K562 (cell line): ENCODE measurements around the gene RPE65. TPM values are rescaled to one million over a fixed set of nuclear protein-coding genes. Genes with fewer than 3 reads are reported as not detected.
A peak's percentile ranks its signal among the peaks of the same experiment; 100 is the strongest.

ENCODE experiments used
- BCOR ChIP-seq: fragments of 450-650 bp; IDR thresholded peaks from 2 replicates; pipeline ENCODE4 v1.6.1; 2016
- CBX3 ChIP-seq, 2 experiments: IDR thresholded peaks; 1 replicate in 1 of 2; 2 replicates in 1 of 2; pipeline ENCODE4 v1.6.1; 2012; ENCODE audit warnings: inconsistent platforms in 2 of 2, low read length in 2 of 2, borderline replicate concordance in 1 of 2, control low read depth in 1 of 2
- CHAMP1 ChIP-seq: fragments of 450-650 bp; IDR thresholded peaks from 2 replicates; pipeline ENCODE4 v1.6.1; 2016; ENCODE audit warnings: mild to moderate bottlenecking
- CREM ChIP-seq: IDR thresholded peaks from 2 replicates; pipeline ENCODE4 v1.6.1; 2014; ENCODE audit warnings: antibody characterized with exemption, low read depth
- ETS1 ChIP-seq: conservative IDR thresholded peaks from 2 replicates; pipeline ENCODE4 v1.6.1; 2011; ENCODE audit warnings: low read depth, mild to moderate bottlenecking, low read length; ENCODE audit not compliant: control insufficient read depth
- EWSR1 ChIP-seq: fragments of 450-650 bp; IDR thresholded peaks from 2 replicates; pipeline ENCODE4 v1.6.1; 2018; ENCODE audit warnings: borderline replicate concordance, mild to moderate bottlenecking, low read depth, moderate library complexity; ENCODE audit not compliant: partially characterized antibody
- KDM5B ChIP-seq: fragments of 200-600 bp; sonication (generic); IDR thresholded peaks from 2 replicates; pipeline ENCODE4 v1.6.1; 2012; ENCODE audit warnings: low read depth, mild to moderate bottlenecking, moderate library complexity, low read length, control low read depth, inconsistent platforms; ENCODE audit not compliant: insufficient replicate concordance
- MYC ChIP-seq, 2 experiments: fragments of 250-450 bp in 1 of 2; sonication (Bioruptor Pico) in 1 of 2; IDR thresholded peaks; 2 replicates each; pipeline versions ENCODE4 v1.5.1 to v1.6.1; 2012 to 2021; ENCODE audit warnings: low read depth in 2 of 2, borderline replicate concordance in 1 of 2, improper control_type of control experiment in 1 of 2, low read length in 1 of 2, mild to moderate bottlenecking in 1 of 2, moderate library complexity in 1 of 2
- PURB ChIP-seq: sonication (generic); formaldehyde crosslinking; IDR thresholded peaks from 2 replicates; pipeline ENCODE4 v1.9.0; 2021; ENCODE audit warnings: low read depth, mild to moderate bottlenecking, missing genetic modification reagents
- SAP30 ChIP-seq: fragments of 200-600 bp; sonication (generic); IDR thresholded peaks from 2 replicates; pipeline ENCODE4 v1.6.1; 2012; ENCODE audit warnings: borderline replicate concordance, low read depth, mild to moderate bottlenecking, moderate library complexity, low read length, control low read depth, inconsistent platforms; ENCODE audit not compliant: insufficient read depth, poor library complexity, severe bottlenecking
- SIN3B ChIP-seq: fragments of 450-650 bp; IDR thresholded peaks from 2 replicates; pipeline ENCODE4 v1.6.1; 2017; ENCODE audit warnings: low read depth, mild to moderate bottlenecking, moderate library complexity
- SRF ChIP-seq, 2 experiments: fragments of 250-450, 450-650 bp in 1 of 2; sonication (Bioruptor Pico) in 1 of 2; sonication (generic) in 1 of 2; formaldehyde crosslinking; IDR thresholded peaks; 2 replicates each; pipeline versions ENCODE4 v1.5.0 to v1.5.1; 2020 to 2022; ENCODE audit warnings: mild to moderate bottlenecking in 1 of 2, missing genetic modification reagents in 1 of 2
- SRSF1 ChIP-seq: fragments of 200-400 bp; formaldehyde crosslinking; IDR thresholded peaks from 2 replicates; pipeline ENCODE4 v1.6.1; 2017; ENCODE audit warnings: mild to moderate bottlenecking, low read depth, low read length, moderate library complexity
- TAF1 ChIP-seq: IDR thresholded peaks from 2 replicates; pipeline ENCODE4 v1.6.1; 2011; ENCODE audit warnings: mild to moderate bottlenecking, low read length, moderate library complexity; ENCODE audit not compliant: insufficient read depth, control insufficient read depth, severe bottlenecking; ENCODE audit errors: extremely low read depth
- TCF3 ChIP-seq: sonication (generic); formaldehyde crosslinking; IDR thresholded peaks from 2 replicates; pipeline ENCODE4 v1.4.0; 2020; ENCODE audit warnings: mild to moderate bottlenecking, missing genetic modification reagents
- TCF7L2 ChIP-seq: fragments of 150-350 bp; IDR thresholded peaks from 2 replicates; pipeline ENCODE4 v1.6.1; 2016; ENCODE audit warnings: low read depth, mild to moderate bottlenecking, low read length, moderate library complexity
- ZNF280A ChIP-seq: fragments of 450-650 bp; IDR thresholded peaks from 2 replicates; pipeline ENCODE4 v1.6.1; 2018; ENCODE audit warnings: mild to moderate bottlenecking, low read depth; ENCODE audit not compliant: partially characterized antibody
- ZNF431 ChIP-seq: sonication (generic); formaldehyde crosslinking; IDR thresholded peaks from 2 replicates; pipeline ENCODE4 v1.8.0; 2022; ENCODE audit warnings: mild to moderate bottlenecking, missing genetic modification reagents
- ZNF436 ChIP-seq: fragments of 250-450, 450-650 bp; sonication (Bioruptor Pico); formaldehyde crosslinking; IDR thresholded peaks from 2 replicates; pipeline ENCODE4 v1.7.0; 2020; ENCODE audit warnings: mild to moderate bottlenecking
- polyA plus RNA-seq, 8 experiments: library from polyadenylated mRNA; depleted of rRNA in 4 of 8; stranded (reverse) in 5 of 8; unstranded in 3 of 8; fragments of >200 nt; fragmentation: Nextera tagmentation in 2 of 8; fragmentation: Illumina TruSeq in 1 of 8; extraction: Ambion mirVana in 2 of 8; extraction: Trizol in 1 of 8; gene quantifications; 2 replicates each; pipeline versions ENCODE4 v1.2.1 to v1.2.3, GENCODE V29; 2011 to 2014; ENCODE audit warnings: inconsistent platforms in 1 of 8, missing spikeins in 1 of 8
- total RNA-seq, 7 experiments: library from RNA; depleted of rRNA in 6 of 7; stranded (reverse); fragments of >200 nt in 6 of 7; fragmentation: Illumina TruSeq in 2 of 7; extraction: Trizol in 2 of 7; gene quantifications; 2 replicates each; pipeline versions ENCODE4 v1.2.1 to v1.2.3, GENCODE V29; 2011 to 2021; ENCODE audit warnings: low replicate concordance in 1 of 7

Gene RPE65
- total and polyA plus RNA-seq, 9 of the 15 experiments (the other 6 are each of a cell fraction or from before 2014, with no cell fraction given): 0.14 TPM; not detected in 8

GRCh38 chr1:68496680-68497357, 47.1 kb upstream of the RPE65 start, which contains the start of gene DEPDC1 (continued):
- peak in 1 of 2 experiments; percentile 65; a peak in 1 of 3 replicates for TF ChIP-seq CBX3 (IDR thresholded peaks at IDR 0.05; ENCODE audit: borderline replicate concordance in 1 of 2, low read length in 2 of 2)
- peak; percentile 51; the same call in 1 of the 2 replicates for TF ChIP-seq SIN3B
- TF ChIP-seq ZNF280A: no peak
- peak; percentile 72; the same call in 1 of the 2 replicates for TF ChIP-seq ETS1
- TF ChIP-seq SAP30: peak; percentile 98
- TF ChIP-seq KDM5B: peak; percentile 71
- TF ChIP-seq TCF3 (CRISPR knock-in tag): peak; percentile 44; the same call in 1 of the 2 replicates
- 0 out of 2 replicates have a peak, but pooled peaks have one; percentile 17 for TF ChIP-seq TCF7L2
- 0 out of 2 replicates have a peak, but pooled peaks have one; percentile 6 for TF ChIP-seq BCOR
- peak; percentile 56; the same call in 1 of the 2 replicates for TF ChIP-seq MYC (IDR thresholded peaks at IDR 0.05; ENCODE audit: low read depth, low read length)
- TF ChIP-seq MYC (CRISPR knock-in tag; IDR thresholded peaks at IDR 0.05; ENCODE audit: borderline replicate concordance, low read depth): peak; percentile 66; the same call in 1 of the 2 replicates
- no peak for TF ChIP-seq EWSR1
- TF ChIP-seq ZNF436: no peak
- TF ChIP-seq TAF1: peak; percentile 70
- TF ChIP-seq SRSF1: 0 out of 2 replicates have a peak, but pooled peaks have one; percentile 39
- peak; percentile 81; the same call in 1 of the 2 replicates for TF ChIP-seq ZNF431 (CRISPR knock-in tag)
- peak in 1 of 2 experiments; percentile 34; a peak in 1 of 4 replicates for TF ChIP-seq SRF (CRISPR knock-in tag; IDR thresholded peaks at IDR 0.05)
- TF ChIP-seq CHAMP1: peak; percentile 97
- peak; percentile 69 for TF ChIP-seq CREM
- no peak for TF ChIP-seq PURB (CRISPR knock-in tag)
